A549 (cell line): Measurements from ENCODE around the gene PDZD2.

Experiments
- ATOH8 ChIP-seq: fragments of 250-450 bp; sonication (Bioruptor Pico); IDR thresholded peaks from 2 replicates; pipeline ENCODE4 v1.5.0; 2020; ENCODE audit warnings: low read depth, mild to moderate bottlenecking, moderate library complexity
- CHD2 ChIP-seq: fragments of 150-350 bp; IDR thresholded peaks from 2 replicates; pipeline ENCODE4 v1.6.1; 2014; ENCODE audit warnings: low read length; ENCODE audit not compliant: partially characterized antibody
- CTCF ChIP-seq: fragments of >200 bp; sonication (Bioruptor Twin); formaldehyde crosslinking; IDR thresholded peaks from 3 replicates; pipeline ENCODE4 v1.5.1; 2016
- MAFK ChIP-seq: fragments of 450-650 bp; IDR thresholded peaks from 2 replicates; pipeline ENCODE4 v1.6.1; 2014; ENCODE audit not compliant: partially characterized antibody
- NFE2L2 ChIP-seq: fragments of 150-350 bp; conservative IDR thresholded peaks from 2 replicates; pipeline ENCODE4 v1.6.1; 2014; ENCODE audit warnings: low read length
- PBX3 ChIP-seq: IDR thresholded peaks from 2 replicates; pipeline ENCODE4 v1.6.1; 2012
- POLR2A ChIP-seq: IDR thresholded peaks from 2 replicates; pipeline ENCODE4 v1.6.1; 2012; ENCODE audit warnings: mild to moderate bottlenecking, low read length
- SMC3 ChIP-seq: fragments of >200 bp; sonication (Bioruptor Twin); formaldehyde crosslinking; IDR thresholded peaks from 3 replicates; pipeline ENCODE4 v1.6.1; 2018; ENCODE audit warnings: inconsistent platforms
- USF2 ChIP-seq: fragments of 450-650 bp; IDR thresholded peaks from 2 replicates; pipeline ENCODE4 v1.6.1; 2014; ENCODE audit warnings: antibody characterized with exemption

- TF ChIP-seq CTCF (no peak), USF2 (no peak), POLR2A (no peak), CHD2 (no peak), PBX3 (no peak), ATOH8 (CRISPR knock-in tag) (no peak), SMC3 (no peak), MAFK (no peak), NFE2L2 (no peak)
These were observed 142.8 kb downstream of the PDZD2 start for GRCh38 chr5:31781772-31782171.
